HG03439 (cell line): ENCODE results near the gene GGCX.
"Not testable (repeated sequence)": the region's sequence is repeated elsewhere in the genome, so short reads cannot be mapped to it uniquely, and the experiment has no call there.

Source experiments
- ATAC-seq: cut with Tn5 transposase; IDR thresholded peaks from one replicate; pipeline ENCODE4 v1.9.1; 2021; ENCODE audit warnings: mild to moderate bottlenecking, moderate library complexity; ENCODE audit not compliant: unreplicated experiment

GGCX gene

DNA sequence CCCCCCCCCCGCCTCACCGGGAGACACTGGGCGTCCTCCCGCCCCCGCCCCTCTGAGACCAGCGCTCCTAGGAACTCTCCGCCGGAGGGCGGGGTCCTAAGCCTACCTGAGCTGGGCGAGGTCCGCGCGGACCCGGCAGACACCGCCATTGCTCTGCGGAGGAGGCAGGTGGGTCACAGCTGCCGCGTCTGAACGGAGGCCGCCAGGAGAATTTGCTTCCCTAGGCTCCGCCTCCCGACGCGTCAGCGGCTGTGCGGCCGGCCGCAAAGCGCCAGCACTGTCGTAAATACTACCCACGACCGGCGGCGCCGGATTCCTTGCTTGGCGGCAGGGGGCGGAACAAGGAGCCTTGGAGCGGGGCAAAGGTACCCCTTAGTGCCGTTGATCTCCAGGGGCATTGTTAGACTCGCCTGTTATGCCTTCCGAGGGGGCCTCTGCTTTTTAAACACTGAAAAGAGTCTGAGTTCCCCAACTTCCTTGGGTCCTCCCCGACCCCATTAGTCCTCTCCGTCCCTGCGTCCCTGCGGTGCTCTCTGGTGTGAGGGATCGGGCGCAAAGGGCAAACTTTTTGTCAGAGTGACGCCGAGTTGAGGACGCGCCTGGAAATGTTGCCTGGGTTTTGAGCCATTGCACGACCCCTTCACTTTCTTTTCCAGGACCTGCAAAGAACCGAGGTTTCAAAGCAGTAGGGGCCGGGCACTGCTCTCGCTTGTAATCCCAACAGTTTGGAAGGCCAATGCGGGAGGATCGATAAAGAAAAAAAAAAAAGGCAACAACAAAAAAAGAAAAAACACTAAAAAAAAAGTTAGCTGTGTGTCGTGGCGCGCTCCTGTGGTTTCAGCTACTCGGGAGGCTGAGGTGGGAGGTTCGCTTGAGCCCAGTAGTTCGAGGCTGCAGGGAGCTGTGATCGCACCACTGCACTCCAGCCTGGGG, at the start of gene GGCX:
Gene GGCX, minus strand, starts transcription at position 214 of the 933 bp plus-strand sequence. Its CDS starts 65 bp downstream, at position 149.
- peak; percentile 87 for ATAC-seq

DNA sequence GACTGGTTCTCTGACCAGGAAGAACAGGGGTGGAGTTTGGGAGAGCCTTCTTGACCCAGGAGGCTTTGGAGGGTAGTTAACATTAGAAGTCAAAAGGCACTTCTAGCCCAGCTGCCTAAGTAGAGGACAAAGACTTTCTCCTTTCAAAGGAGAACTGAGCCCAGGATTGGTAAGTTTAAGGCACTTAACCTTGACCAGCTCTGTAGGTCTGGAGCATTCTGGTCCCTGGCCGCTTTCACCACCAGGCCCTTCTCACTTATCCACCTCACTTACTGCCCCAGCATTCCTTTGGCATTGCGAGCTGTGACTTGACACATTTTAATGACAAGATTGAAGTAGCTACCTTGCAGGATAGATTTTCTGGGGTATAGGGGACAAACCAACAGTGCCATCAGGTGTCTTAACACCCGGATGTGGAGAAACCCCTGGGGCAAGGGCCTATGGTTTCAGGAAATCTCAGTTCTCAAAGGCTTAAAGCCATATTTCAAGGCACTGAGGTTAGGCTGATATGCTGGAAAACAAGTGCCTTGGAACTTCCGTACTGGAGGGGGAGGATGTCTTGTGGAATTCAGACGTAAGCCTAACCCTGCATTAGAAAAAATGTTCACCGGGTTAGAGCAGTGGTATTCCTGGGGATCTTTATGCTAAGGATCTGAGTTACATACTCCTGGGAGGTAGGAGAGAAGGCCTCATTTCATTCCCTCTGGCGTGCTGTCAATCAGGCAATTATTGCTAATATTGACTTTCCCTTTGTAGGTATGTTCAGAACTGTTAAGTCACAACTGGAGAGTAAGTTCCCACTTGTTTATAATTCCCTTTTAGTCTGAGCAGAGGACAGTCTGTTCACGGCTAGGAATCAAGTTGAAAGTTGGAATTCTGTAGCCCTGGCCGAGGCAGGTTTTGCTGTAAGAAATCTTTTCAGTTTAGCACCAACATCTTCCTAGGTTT, 46.2 kb upstream of the GGCX start:
- ATAC-seq: no peak

DNA sequence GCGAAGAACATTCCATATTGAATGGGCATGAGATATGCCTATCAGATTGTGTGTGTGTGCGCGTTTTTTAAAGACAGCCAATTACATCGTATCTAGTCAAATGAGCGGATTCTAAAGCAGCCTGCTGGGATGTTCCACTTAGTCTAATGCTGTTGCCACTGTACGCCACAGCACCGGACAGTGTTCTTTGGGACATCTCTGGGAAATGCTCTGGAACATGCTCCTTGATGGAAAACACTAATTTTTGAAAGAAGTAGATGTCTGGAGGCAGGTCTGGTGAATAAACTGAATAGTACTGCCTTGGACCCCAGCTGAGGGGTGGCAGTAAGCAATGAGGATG, 44.8 kb upstream of the GGCX start:
- ATAC-seq: no peak

DNA sequence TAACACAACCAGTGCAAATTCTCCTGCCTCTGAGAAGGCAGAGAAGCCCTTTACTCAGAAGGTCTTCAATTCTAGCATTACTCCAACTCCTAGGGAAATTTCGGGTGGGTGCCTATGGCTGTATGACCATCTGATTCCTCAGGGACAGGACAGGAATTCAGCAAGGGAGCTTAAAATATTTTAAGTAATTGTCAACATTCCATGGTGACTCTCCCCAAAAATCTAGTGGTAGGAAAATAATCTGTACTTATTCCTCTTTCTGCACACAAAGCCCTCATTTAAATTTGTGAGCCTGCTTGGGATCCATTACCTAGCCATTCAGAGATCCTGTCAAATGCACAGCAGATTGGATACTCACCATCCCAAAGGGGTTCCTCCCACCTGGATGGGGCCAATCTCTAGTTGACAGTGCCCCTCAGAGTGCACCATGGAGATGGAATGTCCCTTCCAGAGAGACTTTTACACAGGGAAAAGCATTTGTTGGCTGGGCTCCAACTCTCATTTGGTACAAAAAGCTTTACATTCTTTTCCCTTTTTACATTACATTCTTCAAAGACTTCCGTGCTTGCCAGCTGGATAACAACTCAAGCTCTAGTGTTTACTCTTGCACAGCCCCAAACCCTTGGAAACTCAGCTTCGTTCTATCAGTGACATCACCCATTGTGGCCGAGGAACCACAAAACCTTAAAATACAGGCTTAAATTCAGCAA, 44.3 kb upstream of the GGCX start:
- no peak for ATAC-seq

DNA sequence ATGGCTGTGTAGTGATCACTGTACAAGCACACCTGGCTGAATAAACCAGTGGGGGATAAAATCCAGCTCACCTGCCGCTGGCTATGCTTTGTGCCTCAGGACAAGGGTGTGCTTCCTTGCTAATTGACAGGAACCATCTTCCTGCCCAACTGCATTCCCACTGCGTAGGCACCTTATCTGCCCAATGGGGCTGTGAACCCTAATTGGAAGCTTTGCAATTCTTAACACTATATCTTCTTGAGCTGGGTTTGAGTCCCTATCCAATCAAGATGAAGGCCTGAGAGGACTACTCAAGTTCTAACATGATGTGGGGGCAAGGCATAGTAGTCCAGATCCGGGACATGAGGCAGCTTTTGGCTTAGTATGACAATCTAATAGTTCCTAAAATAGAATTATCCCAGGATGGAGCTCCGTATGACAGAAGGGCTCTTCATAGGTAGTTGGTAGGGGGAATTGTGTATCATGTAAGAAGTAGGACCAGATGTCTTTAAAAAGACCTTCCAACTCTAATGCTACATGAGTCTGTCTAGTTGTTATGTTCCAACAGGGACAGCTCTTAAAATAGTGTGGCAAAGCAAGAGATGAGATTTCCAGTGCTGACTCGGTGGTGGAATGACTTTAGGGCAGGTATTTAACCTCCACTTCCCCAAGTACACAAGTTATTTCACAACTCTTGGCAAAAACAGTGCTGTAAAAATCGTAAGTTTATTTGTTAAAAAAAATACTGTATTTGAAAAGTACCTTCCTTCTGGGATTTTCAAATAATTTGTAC, 43.5 kb upstream of the GGCX start:
- ATAC-seq: no peak

DNA sequence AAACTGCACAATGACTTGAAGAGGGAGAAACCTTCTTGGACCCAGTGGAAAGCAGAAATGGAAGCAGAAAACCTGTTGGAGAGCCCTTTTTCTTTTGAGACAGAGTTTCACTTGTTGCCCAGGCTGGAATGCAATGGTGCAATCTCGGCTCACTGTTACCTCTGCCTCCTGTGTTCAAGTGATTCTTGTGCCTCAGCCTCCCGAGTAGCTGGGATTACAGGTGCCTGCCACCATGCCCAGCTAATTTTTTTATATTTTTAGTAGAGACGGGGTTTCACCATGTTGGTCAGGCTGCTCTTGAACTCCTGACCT, 42.8 kb upstream of the GGCX start:
- ATAC-seq: not testable (repeated sequence)

DNA sequence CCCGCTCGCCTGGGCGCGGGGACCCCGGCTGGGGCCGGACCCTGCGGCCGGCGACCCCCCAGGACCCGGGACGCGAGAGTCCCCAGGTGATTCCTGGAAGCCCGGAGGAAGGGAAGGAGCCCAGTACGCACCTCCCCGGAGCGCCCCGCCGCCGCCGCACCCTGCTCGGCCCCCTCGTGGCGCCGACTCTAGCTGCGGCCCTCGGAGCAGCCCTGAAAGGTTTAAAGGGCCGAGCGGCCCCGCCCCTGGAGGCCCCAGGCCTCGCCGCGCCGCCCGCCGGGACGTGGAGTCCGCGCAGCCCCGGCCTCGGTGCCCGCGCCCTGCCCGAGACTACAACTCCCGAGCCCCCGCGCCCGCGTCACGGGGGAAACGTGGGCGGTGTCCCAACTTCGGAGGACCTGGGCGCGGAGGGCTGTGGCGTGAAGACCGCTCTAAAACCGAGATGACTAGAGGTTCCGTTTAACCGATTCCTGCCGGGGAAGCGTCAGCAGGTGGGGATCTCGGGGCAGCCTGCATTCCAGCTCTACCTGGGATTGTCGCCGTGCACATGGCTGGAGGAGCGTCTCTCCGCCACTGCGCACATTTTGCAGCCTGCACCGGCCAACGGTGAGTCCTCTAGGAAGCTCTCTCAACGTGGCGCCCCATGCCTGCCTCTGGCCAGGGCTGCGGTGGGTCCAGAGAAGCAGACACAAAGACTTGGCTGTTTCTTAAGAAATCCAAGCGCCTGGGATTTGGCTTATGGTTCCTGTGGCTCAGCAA, 41.4 kb upstream of the GGCX start, which contains the start of gene TMEM150A:
Gene TMEM150A, minus strand, starts transcription at position 223 of the 759 bp plus-strand sequence. CDS start 750 bp downstream, outside the sequence.
- ATAC-seq: peak; percentile 91

DNA sequence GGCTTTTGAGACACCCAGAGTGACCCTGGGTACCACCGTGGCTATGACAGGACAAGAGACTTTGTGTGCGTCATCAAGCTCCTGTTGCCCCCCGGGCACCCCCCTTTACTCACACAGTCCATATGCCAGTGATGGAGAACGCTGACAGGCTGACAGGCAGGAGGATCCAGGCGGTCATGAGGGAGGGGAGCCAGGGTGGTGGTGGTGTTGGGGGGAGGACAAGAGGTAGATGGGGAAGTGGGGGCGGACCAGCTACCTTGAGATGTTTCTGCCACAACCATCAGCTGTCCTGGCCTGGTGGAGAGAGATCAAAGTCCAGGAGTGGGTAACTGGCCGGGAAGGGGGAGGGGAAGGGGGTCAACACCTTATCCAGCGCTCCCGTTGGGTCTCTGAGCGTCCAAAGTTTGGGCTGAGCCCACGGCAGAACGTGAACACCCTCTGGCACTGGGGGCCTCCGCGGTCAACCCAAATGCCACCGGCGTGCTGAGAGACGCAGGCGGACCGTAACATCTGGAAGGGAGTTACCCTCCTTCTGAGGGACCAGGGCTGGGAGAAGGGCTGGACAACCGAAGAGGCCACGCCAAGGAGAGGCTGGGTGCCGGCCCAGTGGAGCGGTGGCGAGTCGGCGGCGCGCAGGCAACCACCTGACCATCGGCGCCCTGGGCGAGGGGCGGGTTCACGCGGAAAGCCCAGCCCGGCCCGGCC, 40.6 kb upstream of the GGCX start:
- peak; percentile 37 for ATAC-seq

DNA sequence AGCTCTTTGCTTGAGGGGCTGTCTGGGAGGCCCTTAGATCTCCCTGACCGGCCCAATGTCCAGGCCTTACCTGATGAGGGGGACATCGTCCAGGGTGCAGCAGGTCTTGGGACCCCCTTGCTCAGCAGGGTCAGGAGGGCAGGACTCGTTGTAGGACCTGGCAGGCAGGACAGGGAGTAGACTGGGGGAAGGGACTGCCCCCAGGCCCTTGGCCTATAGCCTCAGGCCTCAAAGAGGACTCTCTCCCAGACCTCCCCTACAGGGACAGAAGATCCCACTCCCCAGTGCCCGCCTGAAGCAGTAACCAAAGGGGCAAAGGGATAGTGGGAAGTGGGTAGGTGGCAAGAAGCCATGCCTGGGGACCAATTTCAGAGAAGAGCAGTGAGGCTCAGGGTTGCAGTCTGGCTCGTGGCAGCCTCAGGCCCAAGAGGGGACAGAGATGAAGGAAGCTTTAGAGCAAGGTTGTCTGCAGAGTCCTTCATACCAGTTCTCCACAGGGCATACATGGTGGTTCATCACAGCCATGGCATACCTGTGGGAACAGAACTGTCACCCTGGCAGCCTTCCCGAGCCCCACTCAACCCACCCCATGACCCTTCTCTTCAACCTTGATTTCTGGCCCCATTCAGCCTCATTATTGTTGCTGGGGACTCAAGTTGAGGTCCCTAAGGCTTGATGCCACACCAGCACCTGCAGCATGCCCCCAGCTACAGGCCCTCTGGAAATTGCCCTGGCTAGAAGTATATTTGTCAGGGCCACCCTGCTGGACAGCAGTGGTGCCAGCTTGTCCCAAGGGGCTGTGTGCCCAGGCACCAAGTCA, 39.9 kb upstream of the GGCX start:
- no peak for ATAC-seq

DNA sequence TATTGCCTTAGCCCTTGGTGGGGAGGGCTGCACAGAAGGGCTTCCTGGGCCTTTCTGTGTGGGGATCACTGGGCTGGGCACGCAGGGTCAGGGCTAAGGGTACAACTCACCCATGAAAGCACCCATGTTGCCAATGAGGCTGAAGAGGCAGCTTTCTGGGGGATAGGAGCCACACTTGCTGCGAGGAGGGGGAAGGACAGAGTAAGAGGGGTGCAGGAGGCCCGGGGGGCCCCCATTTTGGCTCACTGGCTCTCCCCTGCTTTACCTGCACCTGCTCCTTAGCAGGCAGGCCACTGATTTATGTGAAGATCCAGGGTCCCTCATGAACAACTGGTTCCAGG, 38.9 kb upstream of the GGCX start:
- no peak for ATAC-seq

DNA sequence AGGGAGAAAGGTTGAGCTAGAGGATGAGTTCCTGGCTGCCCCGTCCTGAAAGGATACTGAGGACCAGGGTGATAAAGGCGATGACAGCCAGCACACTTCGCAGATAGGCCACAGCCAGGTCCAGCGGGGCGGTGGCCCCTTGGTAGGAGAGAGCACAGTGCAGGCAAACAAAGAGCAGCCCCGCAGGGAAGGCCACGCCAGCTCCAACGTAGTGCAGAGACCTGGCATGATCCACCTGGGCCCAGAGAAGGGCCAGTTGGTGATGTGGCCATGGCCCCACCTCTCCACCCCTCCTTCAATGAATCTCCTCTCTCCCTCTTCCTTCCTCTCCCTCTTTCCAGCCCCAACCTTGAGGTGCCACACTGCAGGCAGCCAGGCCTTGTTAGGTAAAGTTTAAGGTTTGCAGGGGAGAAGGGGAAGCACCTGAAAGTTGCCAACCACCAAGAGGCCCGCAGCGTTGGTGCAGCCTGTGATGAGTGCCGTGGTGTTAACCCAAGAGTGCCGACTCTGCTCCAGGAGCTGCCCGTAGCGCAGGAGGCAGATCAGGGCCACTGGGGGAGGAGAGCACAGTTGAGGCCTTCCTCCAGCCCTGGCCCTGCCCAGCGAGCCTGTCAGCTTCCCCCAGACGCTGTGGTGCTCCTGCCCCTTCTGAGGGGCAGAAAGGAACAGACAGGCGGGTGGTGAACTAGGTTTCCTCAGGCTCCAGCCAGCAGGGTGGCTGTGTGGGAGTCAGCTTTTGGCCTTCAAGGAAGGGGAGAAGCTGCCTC, 38.4 kb upstream of the GGCX start:
- no peak for ATAC-seq

DNA sequence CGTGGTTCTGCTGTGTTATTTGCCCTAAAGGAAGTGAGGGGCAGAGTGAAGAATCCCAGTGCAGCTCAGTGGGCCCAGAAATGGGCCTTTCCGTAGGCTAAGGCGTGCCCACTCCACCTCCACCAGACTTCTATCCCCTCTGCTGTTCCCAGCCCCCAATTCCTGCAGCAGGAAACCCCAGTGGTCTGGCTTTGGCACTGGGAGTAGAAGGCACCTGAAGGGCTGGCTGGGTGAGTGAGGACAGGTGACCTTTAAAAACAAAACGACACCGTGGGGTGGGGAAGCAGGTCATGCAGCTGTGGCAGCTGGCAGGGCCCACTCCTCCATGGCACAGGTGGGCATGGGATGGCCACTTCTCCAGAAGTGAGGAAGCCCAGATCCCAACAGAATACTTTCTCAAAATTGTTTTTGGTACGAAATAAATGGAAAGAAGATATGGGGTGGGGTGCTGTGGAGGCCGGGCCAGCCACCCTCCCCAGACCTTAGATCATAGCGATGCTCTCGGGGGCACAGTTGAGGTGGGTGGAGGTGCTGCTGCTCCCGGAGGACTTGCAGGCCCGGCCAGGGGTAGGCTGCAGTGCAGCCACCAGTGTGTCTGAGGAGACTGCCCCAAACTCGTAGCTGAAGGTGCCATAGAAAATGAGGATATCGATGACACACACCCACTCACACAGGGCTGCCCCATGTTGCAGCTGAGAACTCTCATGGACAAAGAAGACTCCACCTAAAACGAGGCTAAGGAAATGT, 37.5 kb upstream of the GGCX start:
- ATAC-seq: no peak

DNA sequence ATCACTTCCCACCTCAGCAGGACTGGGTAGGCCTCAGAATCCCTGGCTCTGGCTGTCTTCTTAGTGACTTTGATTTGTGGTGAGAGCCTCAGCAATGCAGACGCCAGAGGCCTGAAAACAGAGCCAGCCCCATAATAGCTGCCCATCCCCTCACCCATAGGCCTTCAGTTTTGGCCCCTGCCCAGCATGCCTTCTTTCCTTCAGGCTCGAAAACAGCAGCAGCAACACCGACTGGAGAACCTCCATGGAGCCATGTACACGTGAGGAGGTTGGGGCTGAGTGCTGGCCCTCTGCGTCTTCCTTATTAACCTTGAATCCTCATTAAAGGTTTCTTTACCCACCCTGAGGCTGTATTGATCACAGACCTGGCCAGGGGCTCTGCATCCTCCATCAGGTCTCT, 35.9 kb upstream of the GGCX start:
- no peak for ATAC-seq

DNA sequence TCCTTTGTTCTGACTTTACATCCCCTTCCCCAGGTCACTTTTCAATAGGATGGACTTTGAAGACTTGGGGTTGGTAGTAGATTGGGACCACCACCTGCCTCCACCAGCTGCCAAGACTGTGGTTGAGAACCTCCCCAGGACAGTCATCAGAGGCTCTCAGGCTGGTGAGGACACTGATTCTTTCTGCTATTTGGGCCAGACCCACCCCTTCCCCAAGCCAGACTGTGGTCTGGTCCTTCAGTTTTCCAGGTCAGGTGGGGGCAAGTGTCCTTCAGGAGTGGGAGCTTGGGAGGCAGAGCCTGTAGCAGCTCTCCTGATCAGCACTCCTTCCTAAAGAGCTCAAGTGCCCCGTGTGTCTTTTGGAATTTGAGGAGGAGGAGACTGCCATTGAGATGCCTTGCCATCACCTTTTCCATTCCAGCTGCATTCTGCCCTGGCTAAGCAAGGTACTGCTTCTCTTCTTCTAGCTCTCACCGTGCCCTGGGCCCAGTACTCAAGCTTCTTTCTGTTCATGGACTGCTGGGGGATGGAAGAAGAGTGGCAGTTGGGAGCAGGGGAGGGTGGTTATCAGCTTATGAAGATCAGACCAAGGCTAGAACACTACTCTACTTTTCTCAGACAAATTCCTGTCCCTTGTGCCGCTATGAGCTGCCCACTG, 35.3 kb upstream of the GGCX start:
- ATAC-seq: no peak

DNA sequence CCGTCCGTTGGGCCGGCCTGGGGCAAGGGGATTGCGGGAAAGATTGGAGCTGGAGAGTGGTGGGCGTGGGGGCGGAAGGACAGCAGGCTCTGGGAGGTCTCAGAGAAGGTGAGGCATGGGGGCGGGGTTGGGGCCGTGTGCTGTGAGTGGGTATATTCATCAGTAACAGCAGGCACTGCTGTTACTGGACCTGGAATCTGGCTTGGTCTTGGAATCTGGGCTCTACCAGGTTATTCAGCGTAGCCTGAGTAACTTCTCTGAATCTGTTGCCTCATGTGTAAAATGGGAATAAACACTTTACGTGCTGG, 34.7 kb upstream of the GGCX start:
- ATAC-seq: no peak

DNA sequence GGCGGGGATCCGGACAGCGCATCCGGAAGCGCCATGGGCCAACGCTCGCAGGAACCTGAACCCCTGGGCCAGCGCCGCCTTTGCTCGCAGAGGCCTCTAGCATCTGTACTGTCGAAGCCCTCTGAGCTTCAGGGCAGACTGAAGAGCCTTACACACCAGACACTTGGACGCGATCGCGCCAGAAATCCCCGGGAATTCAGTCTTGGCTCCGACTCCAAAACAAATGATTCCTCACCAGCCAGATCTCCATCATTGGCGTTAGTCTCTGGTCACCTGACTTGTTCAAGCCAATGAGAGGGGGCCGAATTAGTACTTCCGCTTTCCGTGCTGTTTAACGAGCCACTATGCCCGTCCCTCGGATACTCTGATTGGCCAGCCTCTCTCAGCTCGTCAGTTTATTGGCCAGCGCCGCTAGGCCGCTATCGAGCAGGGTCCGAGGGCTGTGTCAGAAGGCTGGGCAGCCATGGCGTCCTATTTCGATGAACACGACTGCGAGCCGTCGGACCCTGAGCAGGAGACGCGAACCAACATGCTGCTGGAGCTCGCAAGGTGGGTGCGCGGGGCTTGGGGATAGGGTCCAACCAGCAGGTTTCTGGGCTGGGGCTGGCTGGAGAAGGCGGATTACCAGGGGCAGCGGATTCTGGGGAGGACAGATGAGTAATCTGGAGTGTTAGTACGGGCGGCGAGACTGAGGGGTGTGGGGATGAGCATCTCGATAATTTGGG, 34.2 kb upstream of the GGCX start, which contains the start of gene RNF181:
Gene RNF181, plus strand, starts transcription at position 445 of the 725 bp plus-strand sequence. Its CDS starts 19 bp downstream, at position 464.
- ATAC-seq: peak; percentile 97
